Smooth muscle cell (in vitro differentiated cells): ENCODE measurements around the gene OCSTAMP. TPM values are rescaled to one million over a fixed set of nuclear protein-coding genes. Genes with fewer than 3 reads are reported as not detected.

Experiments
- DNase-seq: peaks from one replicate; lab custom pipeline; 2025; ENCODE audit not compliant: unreplicated experiment; lab: John Stamatoyannopoulos, UW
- H2AFZ ChIP-seq: fragments of 200-600 bp; sonication (generic); 2 replicates; pipeline ENCODE4 v1.6.0; 2016; ENCODE audit warnings: antibody characterized with exemption, low read depth, mild to moderate bottlenecking
- H3F3A ChIP-seq: fragments of 200-600 bp; sonication (generic); 2 replicates; pipeline ENCODE4 v1.6.0; 2017; ENCODE audit warnings: antibody characterized with exemption, low read depth
- H3K27ac ChIP-seq: fragments of 200-600 bp; sonication (generic); 2 replicates; pipeline ENCODE4 v1.5.1; 2016; ENCODE audit warnings: low read depth, mild to moderate bottlenecking
- H3K27me3 ChIP-seq: fragments of 200-600 bp; sonication (generic); 2 replicates; pipeline ENCODE4 v1.6.1; 2016; ENCODE audit warnings: low read depth, mild to moderate bottlenecking
- H3K36me3 ChIP-seq: fragments of 200-600 bp; sonication (generic); 2 replicates; pipeline ENCODE4 v1.5.1; 2016; ENCODE audit warnings: low read depth
- H3K4me1 ChIP-seq: fragments of 200-600 bp; sonication (generic); 2 replicates; pipeline ENCODE4 v1.5.1; 2016; ENCODE audit warnings: low read depth
- H3K4me2 ChIP-seq: fragments of 200-600 bp; sonication (generic); 2 replicates; pipeline ENCODE4 v1.6.0; 2016; ENCODE audit warnings: mild to moderate bottlenecking
- H3K4me3 ChIP-seq: fragments of 200-600 bp; sonication (generic); 2 replicates; pipeline ENCODE4 v1.5.1; 2016; ENCODE audit warnings: mild to moderate bottlenecking
- H3K79me2 ChIP-seq: fragments of 200-600 bp; sonication (generic); 2 replicates; pipeline ENCODE4 v1.6.0; 2016; ENCODE audit warnings: low read depth, mild to moderate bottlenecking
- H3K9ac ChIP-seq: fragments of 200-600 bp; sonication (generic); 2 replicates; pipeline ENCODE4 v1.6.0; 2016; ENCODE audit warnings: low read depth
- H3K9me3 ChIP-seq: fragments of 200-600 bp; sonication (generic); replicated peaks from 2 replicates; pipeline ENCODE4 v1.5.1; 2016; ENCODE audit warnings: low read depth
- H4K20me1 ChIP-seq: fragments of 200-600 bp; sonication (generic); 2 replicates; pipeline ENCODE4 v1.6.0; 2016; ENCODE audit warnings: low read depth
- WGBS: methylation state at CpG from one replicate; pipeline ENCODE4 v1.1.7; 2016; ENCODE audit warnings: low lambda C conversion rate; 5-methylcytosine and 5-hydroxymethylcytosine counted together
- polyA plus RNA-seq: library from polyadenylated mRNA; unstranded; fragments of >200 nt; fragmentation: Nextera tagmentation; extraction: Ambion mirVana; gene quantifications from 2 replicates; pipeline ENCODE4 v1.2.1, GENCODE V29; 2016
- total RNA-seq: library from RNA; depleted of rRNA; stranded (reverse); fragments of >200 nt; gene quantifications from 2 replicates; pipeline ENCODE4 v1.2.3, GENCODE V29; 2014
- TF ChIP-seq, protein P1 (sequence below): fragments of 200-600 bp; sonication (generic); IDR thresholded peaks from 2 replicates; pipeline ENCODE4 v1.5.1; 2017; ENCODE audit warnings: borderline replicate concordance, mild to moderate bottlenecking, antibody characterized with exemption; ENCODE audit not compliant: insufficient read depth, poor library complexity, severe bottlenecking

Gene OCSTAMP
- total and polyA plus RNA-seq, 2 experiments from 2014 or later, result not detected

DNA sequence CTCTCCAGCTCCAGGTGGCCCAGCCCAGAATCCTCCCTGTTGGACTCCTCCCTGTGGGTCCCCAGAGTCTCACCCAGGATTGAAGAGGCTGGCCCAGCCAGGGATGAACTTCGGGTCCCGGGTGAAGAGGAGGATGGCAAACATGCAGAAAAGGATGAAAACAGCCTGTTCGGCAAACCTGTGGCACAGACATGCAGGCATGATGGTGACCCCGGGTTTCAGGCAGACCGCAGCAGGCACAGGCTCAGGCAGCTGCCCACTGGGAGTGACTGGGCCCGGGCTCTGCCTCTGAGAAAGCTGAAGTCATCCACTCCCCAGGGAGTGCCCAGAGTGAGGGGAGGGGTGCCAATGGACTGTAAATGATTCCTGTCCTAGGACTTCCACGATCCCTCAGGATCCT lies 37.5 kb upstream of the OCSTAMP start:
- WGBS, result 87% methylated on average over 7 of the region's 7 CpGs
- TF ChIP-seq, protein P1, sequence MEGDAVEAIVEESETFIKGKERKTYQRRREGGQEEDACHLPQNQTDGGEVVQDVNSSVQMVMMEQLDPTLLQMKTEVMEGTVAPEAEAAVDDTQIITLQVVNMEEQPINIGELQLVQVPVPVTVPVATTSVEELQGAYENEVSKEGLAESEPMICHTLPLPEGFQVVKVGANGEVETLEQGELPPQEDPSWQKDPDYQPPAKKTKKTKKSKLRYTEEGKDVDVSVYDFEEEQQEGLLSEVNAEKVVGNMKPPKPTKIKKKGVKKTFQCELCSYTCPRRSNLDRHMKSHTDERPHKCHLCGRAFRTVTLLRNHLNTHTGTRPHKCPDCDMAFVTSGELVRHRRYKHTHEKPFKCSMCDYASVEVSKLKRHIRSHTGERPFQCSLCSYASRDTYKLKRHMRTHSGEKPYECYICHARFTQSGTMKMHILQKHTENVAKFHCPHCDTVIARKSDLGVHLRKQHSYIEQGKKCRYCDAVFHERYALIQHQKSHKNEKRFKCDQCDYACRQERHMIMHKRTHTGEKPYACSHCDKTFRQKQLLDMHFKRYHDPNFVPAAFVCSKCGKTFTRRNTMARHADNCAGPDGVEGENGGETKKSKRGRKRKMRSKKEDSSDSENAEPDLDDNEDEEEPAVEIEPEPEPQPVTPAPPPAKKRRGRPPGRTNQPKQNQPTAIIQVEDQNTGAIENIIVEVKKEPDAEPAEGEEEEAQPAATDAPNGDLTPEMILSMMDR, result no peak

GRCh38 chr20:46586724-46587123 lies 36.3 kb upstream of the OCSTAMP start:
- no peaks in the 10 kb centered on the region for H3K9me3 ChIP-seq
- TF ChIP-seq, protein P1, result no peak
- no peak for DNase-seq
- no peaks in the 10 kb centered on the region for H3K79me2 ChIP-seq
- H3K4me1 ChIP-seq, result peaks cover 22% of the 10 kb centered on the region
- 92% methylated on average over 5 of the region's 5 CpGs for WGBS
- no peak overlapping the region for H2AFZ ChIP-seq
- no peak overlapping the region for H3K9ac ChIP-seq
- no peaks in the 10 kb centered on the region for H3F3A ChIP-seq
- no peaks in the 10 kb centered on the region for H3K36me3 ChIP-seq
- no peaks in the 10 kb centered on the region for H3K27me3 ChIP-seq
- H3K4me2 ChIP-seq, result no peak overlapping the region
- no peak overlapping the region for H3K4me3 ChIP-seq
- H4K20me1 ChIP-seq, result no peaks in the 10 kb centered on the region
- no peak overlapping the region for H3K27ac ChIP-seq

More for the DNA sequence above, 37.5 kb upstream of the OCSTAMP start:
- Histone ChIP-seq H3K27me3 (no peaks in the 10 kb centered on the region), H3K4me1 (peaks cover 17% of the 10 kb centered on the region), H3K27ac (no peak overlapping the region), H3K4me3 (no peak overlapping the region), H3K4me2 (no peak overlapping the region), H3K36me3 (no peaks in the 10 kb centered on the region), H3K9ac (no peak overlapping the region), H3F3A (no peaks in the 10 kb centered on the region), H2AFZ (no peak overlapping the region), H4K20me1 (no peaks in the 10 kb centered on the region), H3K79me2 (no peaks in the 10 kb centered on the region), H3K9me3 (no peaks in the 10 kb centered on the region)
- DNase-seq, result no peak

GRCh38 chr20:46584508-46584907 lies 34.1 kb upstream of the OCSTAMP start:
- no peak for DNase-seq
- no peak overlapping the region for H3K4me2 ChIP-seq
- no peaks in the 10 kb centered on the region for H3K36me3 ChIP-seq
- H2AFZ ChIP-seq, result no peak overlapping the region
- no peaks in the 10 kb centered on the region for H3K79me2 ChIP-seq
- TF ChIP-seq, protein P1, result no peak
- no peaks in the 10 kb centered on the region for H3F3A ChIP-seq
- H3K27ac ChIP-seq, result no peak overlapping the region
- H3K27me3 ChIP-seq, result no peaks in the 10 kb centered on the region
- H3K4me3 ChIP-seq, result no peak overlapping the region
- H4K20me1 ChIP-seq, result no peaks in the 10 kb centered on the region
- WGBS, result 81% methylated on average over 2 of the region's 2 CpGs
- H3K9me3 ChIP-seq, result no peaks in the 10 kb centered on the region
- no peak overlapping the region for H3K9ac ChIP-seq
- H3K4me1 ChIP-seq, result peaks cover 22% of the 10 kb centered on the region

DNA sequence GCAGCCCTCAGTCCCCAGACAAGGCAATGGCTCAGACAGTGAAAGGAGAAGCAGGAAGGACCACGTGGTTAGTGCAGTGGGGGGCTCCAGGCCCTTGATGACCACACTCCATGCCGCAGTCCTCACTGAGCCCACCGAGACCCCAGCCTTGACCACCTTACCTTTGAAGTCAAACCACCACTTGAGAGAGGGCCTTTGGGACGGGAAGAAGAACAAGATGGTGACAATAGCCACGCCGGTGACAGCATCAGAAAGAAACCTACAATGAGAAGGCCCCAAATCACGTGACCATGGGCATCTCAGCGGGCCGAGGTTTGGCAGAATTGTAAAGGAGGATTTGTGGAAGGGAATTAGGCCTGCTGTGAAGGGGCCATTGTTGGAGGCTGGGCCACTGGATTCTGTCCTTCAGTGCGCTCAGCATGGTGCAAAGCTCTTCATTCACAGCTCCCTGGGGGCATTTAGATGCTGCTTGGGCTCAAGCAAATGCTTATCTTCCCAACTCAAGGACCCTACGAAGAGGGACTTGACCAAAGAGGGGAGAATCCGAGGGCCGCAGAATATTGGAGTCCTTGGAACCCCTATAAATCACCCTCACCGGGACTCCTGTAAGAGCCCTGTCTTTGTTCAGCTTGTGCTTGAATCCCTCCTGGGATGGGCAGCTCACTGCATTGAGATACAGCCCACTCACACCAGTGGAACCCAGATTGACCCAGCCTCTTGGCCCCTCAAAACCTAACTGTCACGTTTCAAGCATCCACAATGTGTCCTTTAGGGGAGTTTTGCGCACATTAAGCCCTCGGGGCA lies 33.2 kb upstream of the OCSTAMP start:
- no peak overlapping the region for H3K4me2 ChIP-seq
- no peak for DNase-seq
- no peaks in the 10 kb centered on the region for H4K20me1 ChIP-seq
- TF ChIP-seq, protein P1, result no peak
- H3K79me2 ChIP-seq, result no peaks in the 10 kb centered on the region
- no peaks in the 10 kb centered on the region for H3K9me3 ChIP-seq
- no peak overlapping the region for H2AFZ ChIP-seq
- no peak overlapping the region for H3K4me3 ChIP-seq
- H3K27me3 ChIP-seq, result no peaks in the 10 kb centered on the region
- H3K27ac ChIP-seq, result no peak overlapping the region
- H3K36me3 ChIP-seq, result no peaks in the 10 kb centered on the region
- H3K4me1 ChIP-seq, result peaks cover 22% of the 10 kb centered on the region
- H3K9ac ChIP-seq, result no peak overlapping the region
- H3F3A ChIP-seq, result no peaks in the 10 kb centered on the region
- WGBS, result 58% methylated on average over 17 of the region's 17 CpGs
